GM21737 (cell line): ENCODE measurements around the gene ADAMTS7.
"Not testable (repeated sequence)": the region's sequence is repeated elsewhere in the genome, so short reads cannot be mapped to it uniquely, and the experiment has no call there.

ENCODE experiments used
- ATAC-seq: cut with Tn5 transposase; IDR thresholded peaks from one replicate; pipeline ENCODE4 v1.9.1; 2021; ENCODE audit warnings: mild to moderate bottlenecking, moderate library complexity; ENCODE audit not compliant: unreplicated experiment

ADAMTS7 gene

GRCh38 chr15:78755900-78756591 lies 55.2 kb downstream of the ADAMTS7 start:
- not testable (repeated sequence) for ATAC-seq

GRCh38 chr15:78754637-78755280 lies 56.5 kb downstream of the ADAMTS7 start:
- not testable (repeated sequence) for ATAC-seq

GRCh38 chr15:78753751-78754535 lies 57.3 kb downstream of the ADAMTS7 start:
- ATAC-seq, result not testable (repeated sequence)

GRCh38 chr15:78753359-78753659 lies 58.0 kb downstream of the ADAMTS7 start:
- not testable (repeated sequence) for ATAC-seq

GRCh38 chr15:78752492-78753358 lies 58.5 kb downstream of the ADAMTS7 start:
- no peak for ATAC-seq

- no peak for ATAC-seq
Observed at GRCh38 chr15:78751602-78751979, 59.7 kb downstream of the ADAMTS7 start.

GRCh38 chr15:78750974-78751601 lies 60.2 kb downstream of the ADAMTS7 start:
- peak; percentile 77 for ATAC-seq

- no peak for ATAC-seq
Observed at GRCh38 chr15:78750566-78750965, 60.7 kb downstream of the ADAMTS7 start.

GRCh38 chr15:78749831-78750230 lies 61.4 kb downstream of the ADAMTS7 start:
- ATAC-seq, result no peak

- ATAC-seq, result not testable (repeated sequence)
Observed at GRCh38 chr15:78747877-78748276, 63.4 kb downstream of the ADAMTS7 start.

GRCh38 chr15:78741674-78742073 lies 69.6 kb downstream of the ADAMTS7 start:
- ATAC-seq, result not testable (repeated sequence)

- no peak for ATAC-seq
Observed at GRCh38 chr15:78740904-78741274, 70.4 kb downstream of the ADAMTS7 start.

GRCh38 chr15:78739996-78740903 lies 71.0 kb downstream of the ADAMTS7 start:
- ATAC-seq, result no peak

- no peak for ATAC-seq
Observed at GRCh38 chr15:78739206-78739605, 72.1 kb downstream of the ADAMTS7 start.

GRCh38 chr15:78737931-78738558 lies 73.2 kb downstream of the ADAMTS7 start:
- ATAC-seq, result not testable (repeated sequence)

GRCh38 chr15:78737187-78737820 lies 74.0 kb downstream of the ADAMTS7 start:
- ATAC-seq, result no peak

GRCh38 chr15:78736286-78736685 lies 75.0 kb downstream of the ADAMTS7 start:
- not testable (repeated sequence) for ATAC-seq

GRCh38 chr15:78734451-78735064 lies 76.7 kb downstream of the ADAMTS7 start:
- no peak for ATAC-seq
